ENCODE results near the gene TES. TPM values are rescaled to one million over a fixed set of nuclear protein-coding genes. Genes with fewer than 3 reads are reported as not detected.

Gene TES
- total and polyA plus RNA-seq, 9 of the 15 experiments (the other 6 are each of a cell fraction or from before 2014, with no cell fraction given) = 20.7 to 61.6 (median 53.8) TPM

DNA sequence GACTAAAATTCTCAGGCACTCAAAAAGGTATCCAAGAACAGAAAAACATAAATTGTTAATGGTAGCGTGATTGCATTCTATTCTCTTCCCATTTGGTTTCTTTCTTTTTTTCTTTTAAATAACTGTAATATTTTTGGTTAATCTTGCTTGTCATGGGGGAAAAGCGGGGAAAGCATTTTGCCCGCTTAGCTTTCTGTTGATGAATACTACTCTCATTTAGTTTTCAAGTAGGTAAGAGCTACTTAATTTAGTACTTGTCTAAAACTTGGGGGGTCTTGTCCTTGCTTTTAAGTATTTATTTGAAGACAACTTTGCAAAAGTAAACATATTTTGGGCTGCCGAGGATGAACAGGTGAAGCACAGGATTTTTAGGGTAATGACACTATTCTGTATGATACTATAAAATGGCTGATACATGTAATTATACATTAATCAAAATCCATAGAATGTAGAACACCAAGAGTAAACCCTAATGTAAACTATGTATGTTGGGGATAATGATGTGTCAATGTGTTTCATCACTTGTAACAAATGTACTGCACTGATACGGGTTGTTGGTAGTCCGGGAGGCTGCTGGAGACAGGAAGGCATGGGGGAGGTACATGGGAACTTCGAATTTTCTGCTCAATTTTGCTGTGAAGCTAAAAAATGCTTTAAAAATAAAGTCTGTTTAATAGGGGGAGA lies 1.7 kb downstream of the TES start (continued):
- peak; percentile 87 for TF ChIP-seq ATF4 (CRISPR knock-in tag; IDR thresholded peaks at IDR 0.05)
- TF ChIP-seq MIER1 (IDR thresholded peaks at IDR 0.05; ENCODE audit: low read depth) = no peak
- no peak for TF ChIP-seq RFX1 (IDR thresholded peaks at IDR 0.05)
- TF ChIP-seq SMAD1 (IDR thresholded peaks at IDR 0.05; ENCODE audit: low read depth, low read length, partially characterized antibody) = peak; percentile 55
- peak; percentile 61; the same call in 1 of the 2 replicates for TF ChIP-seq ZNF584 (CRISPR knock-in tag; IDR thresholded peaks at IDR 0.05; ENCODE audit: low read depth)
- peak; percentile 87 for TF ChIP-seq SMARCA4 (IDR thresholded peaks at IDR 0.05)
- TF ChIP-seq CUX1 (CRISPR knock-in tag; IDR thresholded peaks at IDR 0.05) = no peak
- 0 out of 2 replicates have a peak, but pooled peaks have one; percentile 9 for TF ChIP-seq HINFP (tag; conservative IDR thresholded peaks at IDR 0.05; ENCODE audit: low read depth)
- no peak for TF ChIP-seq NONO (IDR thresholded peaks at IDR 0.05; ENCODE audit: low read depth in 2 of 2, low read length in 1 of 2)
- TF ChIP-seq ZFPM2 (CRISPR knock-in tag; IDR thresholded peaks at IDR 0.05) = no peak
- TF ChIP-seq ZFP30 (CRISPR knock-in tag; IDR thresholded peaks at IDR 0.05; ENCODE audit: borderline replicate concordance) = no peak
- TF ChIP-seq POLR2AphosphoS5 (IDR thresholded peaks at IDR 0.05; ENCODE audit: control insufficient read depth, insufficient read depth, low read depth, low read length) = no peak
- TF ChIP-seq RBM15 (IDR thresholded peaks at IDR 0.05; ENCODE audit: insufficient read depth, low read length) = no peak
- no peak for TF ChIP-seq SIN3A (IDR thresholded peaks at IDR 0.05; ENCODE audit: borderline replicate concordance in 2 of 2, control insufficient read depth in 1 of 2, low read depth in 2 of 2, low read length in 2 of 2)
- TF ChIP-seq ZFP36 (IDR thresholded peaks at IDR 0.05; ENCODE audit: low read depth, low read length, partially characterized antibody) = no peak
- TF ChIP-seq GABPA (tag; conservative IDR thresholded peaks at IDR 0.05; ENCODE audit: low read depth) = no peak; the same call in 1 of the 2 replicates
- no peak for TF ChIP-seq ID3 (CRISPR knock-in tag; IDR thresholded peaks at IDR 0.05)
- TF ChIP-seq ID3 (tag; IDR thresholded peaks at IDR 0.05) = no peak
- TF ChIP-seq ZNF316 (IDR thresholded peaks at IDR 0.05) = peak; percentile 49; the same call in 1 of the 2 replicates

Measured in K562 (cell line).